Heart left ventricle (tissue), 13 donors: ENCODE data around the gene TBC1D7.

ENCODE experiments used
- POLR2A ChIP-seq, 2 donors: fragments of 450-650 bp; IDR thresholded peaks; one replicate each; pipeline ENCODE4 v1.6.1; 2017; ENCODE audit warnings: antibody characterized with exemption in 2 of 2, mild to moderate bottlenecking in 2 of 2, moderate library complexity in 2 of 2
- TF ChIP-seq, protein P1 (sequence below), 12 donors: fragments of 200-600 bp; sonication (generic) in 4 of 12; IDR thresholded peaks; one replicate each; pipeline versions ENCODE4 v1.5.0 to v1.8.0; 2018 to 2022; ENCODE audit warnings: antibody characterized with exemption in 12 of 12, mild to moderate bottlenecking in 5 of 12
- donor health status: ischemic (EF 13 %, LVEDD 7.1; RV severe dilation, severe dysfunction).
- donor health status: DM: no; HTN: yes; CAD: no.
- donor health status: DM: no; HTN: no; CAD: no.
- donor health status: ischemic (EF 25% LVEDD 6.9; RV normal size, moderate dysfunction).
- donor health status: ischemic (EF 25% LVEDD 5.7; RV mildly dilated, moderate dysfunction).
- donor health status: ischemic (EF 35%, LVEDD 5.7; RV mildly dilated, moderate dysfunction).
- donor health status: nonischemic (EF 11% LVEDD 7.7; RV severe dilation, severe dysfunction).
- donor health status: DM: yes; HTN: yes; CAD: no.
- donor health status: PGD.
- donor health status: ischemic (EF 29% LVEDD 5.4; RV normal size, mild dysfunction).
- donor health status: nonischemic (EF 23%, LVEDD 6.1; RV moderate dilation, normal function).

DNA sequence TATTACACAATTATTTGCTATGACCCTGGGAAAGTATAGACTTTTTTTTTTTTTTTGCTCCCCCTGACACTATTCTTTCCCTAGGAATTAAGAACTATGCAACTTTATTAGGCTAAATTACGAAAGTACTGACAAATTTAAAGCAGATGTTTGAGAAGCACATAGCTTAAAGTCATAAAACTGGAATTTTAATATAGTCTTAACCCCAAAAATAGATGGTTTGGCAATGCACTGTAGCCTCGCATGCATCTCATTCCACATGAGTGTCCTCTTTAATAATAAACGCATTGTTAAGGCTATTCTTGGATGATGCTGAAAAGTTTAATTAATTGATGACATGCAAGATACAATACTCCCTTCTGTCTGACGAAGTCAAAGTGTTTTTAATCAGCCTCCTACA, 49.3 kb downstream of the TBC1D7 start:
- TF ChIP-seq, protein P1, sequence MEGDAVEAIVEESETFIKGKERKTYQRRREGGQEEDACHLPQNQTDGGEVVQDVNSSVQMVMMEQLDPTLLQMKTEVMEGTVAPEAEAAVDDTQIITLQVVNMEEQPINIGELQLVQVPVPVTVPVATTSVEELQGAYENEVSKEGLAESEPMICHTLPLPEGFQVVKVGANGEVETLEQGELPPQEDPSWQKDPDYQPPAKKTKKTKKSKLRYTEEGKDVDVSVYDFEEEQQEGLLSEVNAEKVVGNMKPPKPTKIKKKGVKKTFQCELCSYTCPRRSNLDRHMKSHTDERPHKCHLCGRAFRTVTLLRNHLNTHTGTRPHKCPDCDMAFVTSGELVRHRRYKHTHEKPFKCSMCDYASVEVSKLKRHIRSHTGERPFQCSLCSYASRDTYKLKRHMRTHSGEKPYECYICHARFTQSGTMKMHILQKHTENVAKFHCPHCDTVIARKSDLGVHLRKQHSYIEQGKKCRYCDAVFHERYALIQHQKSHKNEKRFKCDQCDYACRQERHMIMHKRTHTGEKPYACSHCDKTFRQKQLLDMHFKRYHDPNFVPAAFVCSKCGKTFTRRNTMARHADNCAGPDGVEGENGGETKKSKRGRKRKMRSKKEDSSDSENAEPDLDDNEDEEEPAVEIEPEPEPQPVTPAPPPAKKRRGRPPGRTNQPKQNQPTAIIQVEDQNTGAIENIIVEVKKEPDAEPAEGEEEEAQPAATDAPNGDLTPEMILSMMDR (IDR thresholded peaks at IDR 0.05): no peak
- no peak for TF ChIP-seq POLR2A (IDR thresholded peaks at IDR 0.05)
